ENCODE data around the gene SPECC1L. TPM values are rescaled to one million over a fixed set of nuclear protein-coding genes. Genes with fewer than 3 reads are reported as not detected.

The SPECC1L gene
- total and polyA plus RNA-seq, 10 of the 15 experiments (the other 5 are each of a cell fraction or from before 2014, with no cell fraction given) = 1.9 to 40.6 (median 19.1) TPM

GRCh38 chr22:24337894-24338645 is 67.4 kb downstream of the SPECC1L start:
- no peak overlapping the region for H2AFZ ChIP-seq (ENCODE audit: control insufficient read depth, low read depth, low read length)
- in situ Hi-C loops (cut with MboI) = no loop called here
- CTCF ChIA-PET = interaction anchor here (0.6 kb wide), 1 partner anchor 1535 kb away, joined by 3 read pairs; no protein-coding TSS in a partner anchor
- no peak for DNase-seq (ENCODE audit: low read depth, low spot score)
- RAD21 ChIA-PET (ENCODE audit: unreplicated experiment) = no interaction called here
- H3K79me2 ChIP-seq (ENCODE audit: control insufficient read depth, insufficient read depth, low read length) = no peaks in the 10 kb centered on the region
- H3K4me1 ChIP-seq (ENCODE audit: control insufficient read depth, insufficient read depth, low read length) = no peaks in the 10 kb centered on the region
- FAIRE-seq = no peak
- no peak overlapping the region for H3K4me2 ChIP-seq (ENCODE audit: control insufficient read depth, insufficient read depth)
- POLR2A ChIA-PET = no interaction called here
- no peak overlapping the region for H3K27ac ChIP-seq (ENCODE audit: control insufficient read depth, insufficient read depth)
- no peak for ATAC-seq
- SMC1A ChIA-PET (ENCODE audit: uncharacterized antibody, unreplicated experiment) = no interaction called here
- H3K9me3 ChIP-seq (replicated peaks; ENCODE audit: control insufficient read depth, insufficient read depth, low read length) = no peaks in the 10 kb centered on the region
- WGBS (ENCODE audit: insufficient coverage, insufficient replicate concordance, low lambda C conversion rate, missing lambda C conversion rate) = 94% methylated on average over 6 of the region's 6 CpGs
- H3K36me3 ChIP-seq (ENCODE audit: control insufficient read depth in 2 of 2, insufficient read depth in 2 of 2, low read length in 1 of 2) = peaks cover 12 to 15% of the 10 kb centered on the region in 2 experiments
- no peak overlapping the region for H3K4me3 ChIP-seq
- no peaks in the 10 kb centered on the region for H4K20me1 ChIP-seq (ENCODE audit: control insufficient read depth, insufficient read depth)
- intact Hi-C loops (cut with micrococcal nuclease; ENCODE audit: unreplicated experiment) = no loop called here
- no peaks in the 10 kb centered on the region for H3K27me3 ChIP-seq (replicated peaks in 1 of 2; ENCODE audit: control insufficient read depth in 2 of 2, insufficient read depth in 2 of 2, low read length in 1 of 2)
- no peak overlapping the region for H3K9ac ChIP-seq (ENCODE audit: control insufficient read depth, insufficient read depth, low read length)
- no TSS peak for BruUV-seq (replicated peaks)
- TF ChIP-seq JUND (IDR thresholded peaks at IDR 0.05; ENCODE audit: low read depth, low read length) (no peak), BCLAF1 (IDR thresholded peaks at IDR 0.05) (no peak), ZNF592 (IDR thresholded peaks at IDR 0.05) (no peak), EP300 (IDR thresholded peaks at IDR 0.05; ENCODE audit: borderline replicate concordance in 1 of 2, control insufficient read depth in 1 of 2, low read depth in 2 of 2, low read length in 2 of 2) (no peak), KAT2A (conservative IDR thresholded peaks at IDR 0.05; ENCODE audit: control insufficient read depth, low read depth, low read length) (no peak), HCFC1 (IDR thresholded peaks at IDR 0.05; ENCODE audit: low read length) (no peak), RAD51 (IDR thresholded peaks at IDR 0.05) (no peak), USF1 (IDR thresholded peaks at IDR 0.05; ENCODE audit: borderline replicate concordance, extremely low read length, insufficient read depth, low read depth, low read length) (no peak), CTCF (IDR thresholded peaks at IDR 0.05 in 2 of 3, conservative IDR thresholded peaks at IDR 0.05 in 1 of 3; ENCODE audit: control insufficient read depth in 2 of 3, extremely low read depth in 1 of 3, insufficient read depth in 1 of 3, low read depth in 3 of 3, low read length in 3 of 3) (no peak), CBX5 (IDR thresholded peaks at IDR 0.05; ENCODE audit: low read depth) (no peak), NFYB (IDR thresholded peaks at IDR 0.05; ENCODE audit: insufficient read depth, low read depth, low read length) (no peak)
